GM18907 (cell line): ENCODE measurements around the gene WWOX.
A peak's percentile ranks its signal among the peaks of the same experiment; 100 is the strongest.

ENCODE experiments used
- ATAC-seq: cut with Tn5 transposase; IDR thresholded peaks from one replicate; pipeline ENCODE4 v1.9.1; 2021; ENCODE audit warnings: mild to moderate bottlenecking, moderate library complexity; ENCODE audit not compliant: unreplicated experiment

Gene WWOX

DNA sequence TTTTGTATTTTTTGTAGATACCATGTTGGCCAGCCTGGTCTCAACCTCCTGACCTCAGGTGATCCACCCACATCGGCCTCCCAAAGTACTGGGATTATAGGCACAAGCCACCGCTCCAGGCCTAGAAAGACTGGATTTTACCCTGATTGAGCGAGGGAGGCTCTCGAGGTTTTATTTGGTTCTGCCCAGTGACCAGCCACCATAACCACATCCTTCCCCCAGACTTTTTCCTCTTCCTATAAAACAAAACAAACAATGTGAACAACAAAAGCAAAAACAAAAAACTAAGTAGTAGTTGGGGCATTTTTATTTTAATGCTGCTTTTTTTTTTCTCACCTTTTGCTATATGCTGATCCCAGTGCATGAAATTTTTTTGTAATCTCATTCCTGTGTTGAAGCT lies 991.5 kb downstream of the WWOX start:
- no peak for ATAC-seq

DNA sequence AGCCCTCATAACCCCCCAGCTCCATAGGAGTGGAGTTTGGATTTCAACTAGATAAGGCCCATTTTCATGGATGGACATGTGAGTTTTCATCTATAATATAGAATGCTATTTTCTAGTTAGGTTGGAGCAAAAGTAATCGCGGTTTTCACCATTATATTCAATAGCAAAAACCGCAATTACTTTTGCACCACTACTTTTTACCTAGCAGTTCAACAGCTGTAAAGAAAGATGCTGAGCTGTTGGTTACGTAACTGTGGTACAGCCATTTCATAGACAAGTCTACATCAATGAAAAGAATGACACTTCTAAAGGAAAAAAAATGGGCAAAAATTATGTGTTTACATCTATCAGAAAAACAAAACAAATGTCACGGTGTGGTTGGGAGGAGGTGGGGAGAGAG lies 993.4 kb downstream of the WWOX start:
- no peak for ATAC-seq

DNA sequence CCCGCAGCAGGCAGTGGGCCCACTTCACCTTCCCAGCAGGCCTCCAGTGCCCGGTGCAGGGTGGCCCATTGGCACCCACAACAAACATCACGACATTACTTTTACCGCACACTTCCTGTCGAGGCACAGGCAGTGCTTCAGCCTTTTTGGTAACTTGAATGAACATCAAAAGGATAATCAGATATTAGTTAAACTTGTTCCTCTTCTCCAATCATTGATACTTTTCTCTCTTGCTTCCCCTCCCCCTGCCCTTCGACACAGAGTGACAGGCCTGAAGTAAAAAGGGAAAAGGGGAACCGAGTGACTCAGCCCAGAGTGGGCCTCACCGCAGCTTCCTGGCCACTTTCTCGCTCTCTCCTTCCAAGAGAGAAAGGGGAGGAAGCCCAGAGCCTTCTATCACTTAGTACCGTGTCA lies 994.1 kb downstream of the WWOX start:
- peak; percentile 61 for ATAC-seq

DNA sequence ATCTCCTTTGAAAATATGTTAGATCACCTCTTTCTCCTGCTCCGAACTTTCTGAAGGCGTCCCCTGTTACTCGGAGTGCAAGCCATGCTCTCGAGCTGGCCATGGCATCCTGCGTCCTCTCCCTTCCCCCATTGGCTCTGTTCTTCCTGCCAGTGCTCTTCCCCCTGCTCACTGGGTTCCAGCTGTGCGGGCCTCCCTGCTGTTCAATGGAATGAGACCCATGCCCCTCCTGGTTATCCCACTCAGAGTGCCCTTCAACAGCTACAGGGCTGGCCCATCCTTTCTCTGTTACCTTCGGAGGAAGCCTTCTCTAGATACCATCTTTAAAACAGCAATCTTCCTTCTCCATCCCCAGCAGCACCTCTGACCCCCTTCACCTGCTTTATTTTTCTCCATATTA lies 996.8 kb downstream of the WWOX start:
- ATAC-seq, result no peak

DNA sequence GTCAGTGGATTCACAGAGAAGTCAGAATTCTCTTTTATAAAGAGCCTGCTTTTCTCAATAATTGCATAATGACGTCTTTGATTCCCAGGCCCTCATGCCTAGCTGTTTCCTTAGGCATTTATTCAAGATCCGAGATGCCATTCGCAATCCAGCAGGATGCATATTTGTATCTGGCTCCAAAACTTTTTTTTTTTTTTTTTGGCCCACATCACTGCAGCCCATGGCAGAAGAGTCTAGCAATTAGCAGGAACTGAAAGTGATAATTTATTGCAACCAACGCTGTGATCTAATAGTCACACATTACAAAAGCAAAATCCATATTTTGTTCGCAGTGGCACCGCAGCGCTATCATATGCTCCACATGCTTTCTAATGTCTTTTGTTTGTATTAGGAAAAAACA lies 997.7 kb downstream of the WWOX start:
- ATAC-seq, result no peak

DNA sequence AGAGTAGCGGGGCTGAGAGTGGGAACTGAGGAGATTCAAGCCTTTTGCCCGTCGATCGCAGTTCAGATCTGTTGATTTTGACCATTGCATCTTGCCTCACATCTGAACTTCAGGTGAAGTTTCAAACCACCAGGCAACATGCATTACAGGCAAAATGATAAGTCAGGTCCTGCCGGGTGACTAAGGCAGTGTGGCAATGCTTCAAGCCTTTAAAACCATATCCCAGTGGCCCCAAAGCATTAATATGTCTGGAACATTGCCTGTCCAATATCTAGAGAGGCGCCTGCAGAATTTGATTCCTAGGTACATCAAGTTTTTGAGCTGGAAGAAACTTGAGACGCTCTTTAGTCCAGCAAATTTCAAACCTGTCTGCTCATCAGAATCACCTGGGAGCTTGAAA lies 998.3 kb downstream of the WWOX start:
- no peak for ATAC-seq

DNA sequence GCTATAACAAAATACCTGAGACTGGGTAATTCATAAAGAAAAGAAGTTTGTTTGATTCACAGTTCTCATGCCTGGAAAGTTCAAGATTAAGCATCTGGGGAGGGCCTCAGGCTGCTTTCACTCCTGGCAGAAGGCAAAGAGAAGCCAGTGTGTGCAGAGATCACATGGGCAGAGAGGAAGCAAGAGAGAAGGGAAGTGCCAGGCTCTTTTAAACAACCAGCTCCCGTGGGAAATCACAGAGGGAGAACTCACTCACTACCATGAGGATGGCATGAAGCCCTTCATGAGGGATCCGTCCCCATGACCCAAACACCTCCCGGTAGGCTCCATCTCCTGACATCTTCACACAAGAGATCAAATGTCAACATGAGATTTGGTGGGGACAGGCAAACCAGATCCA lies 999.5 kb downstream of the WWOX start:
- no peak for ATAC-seq

DNA sequence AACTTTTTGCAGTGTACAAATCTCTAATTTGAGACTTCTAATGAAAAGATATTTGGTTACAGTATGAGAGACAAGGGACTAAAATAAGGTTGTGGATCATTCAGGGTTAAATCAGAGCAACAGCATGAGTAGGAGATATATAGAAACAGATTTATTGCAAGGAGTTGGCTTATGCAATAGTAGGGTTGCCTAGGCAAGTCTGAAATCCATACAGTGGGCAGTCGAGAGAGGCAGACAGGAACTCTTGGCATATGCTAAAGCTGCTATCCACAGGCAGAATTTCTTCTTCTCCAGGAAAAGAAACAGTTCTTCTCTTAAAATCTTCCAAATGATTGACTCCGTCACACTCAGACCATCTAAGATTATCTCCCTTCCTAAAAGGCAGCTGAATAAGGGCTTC lies 1000.3 kb downstream of the WWOX start:
- ATAC-seq, result no peak

DNA sequence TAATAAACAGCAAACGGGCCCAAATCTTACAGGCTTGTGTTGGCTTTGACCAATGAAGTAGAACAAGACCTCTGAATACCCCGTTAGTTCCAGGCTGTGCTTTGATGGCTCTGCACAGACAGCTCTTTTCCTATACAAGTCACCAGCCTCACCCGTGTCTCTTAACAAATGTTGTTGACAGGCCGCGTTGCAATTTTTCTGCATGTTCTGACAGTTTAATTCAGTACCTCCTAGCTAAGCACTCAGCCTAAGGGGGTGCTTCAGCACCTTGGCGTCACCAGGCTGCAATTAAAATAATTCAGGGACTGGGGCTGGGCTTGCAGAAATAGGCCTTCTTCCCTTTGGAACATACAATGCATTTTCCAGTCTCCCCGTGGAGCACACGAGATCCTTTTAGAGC lies 1001.0 kb downstream of the WWOX start:
- ATAC-seq, result no peak

DNA sequence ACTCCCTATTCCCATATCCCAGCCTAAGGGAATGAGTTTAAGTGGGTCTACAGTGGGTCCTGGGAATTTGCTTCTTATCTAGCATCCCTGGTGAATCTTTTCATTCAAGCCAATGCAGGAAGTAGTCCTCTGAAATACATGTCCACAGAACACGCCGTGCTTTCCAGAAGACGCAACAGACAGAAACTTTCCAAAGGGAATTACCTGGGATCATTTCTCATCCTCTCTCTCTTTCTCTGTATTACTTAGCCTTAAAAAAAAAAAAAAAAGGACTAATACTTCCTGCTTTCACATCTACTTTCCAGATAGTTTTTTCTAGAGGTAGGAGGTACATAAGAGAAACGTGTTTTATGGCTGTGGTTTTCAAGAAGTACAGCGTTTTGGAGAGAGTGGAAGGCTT lies 1002.0 kb downstream of the WWOX start:
- ATAC-seq, result no peak

DNA sequence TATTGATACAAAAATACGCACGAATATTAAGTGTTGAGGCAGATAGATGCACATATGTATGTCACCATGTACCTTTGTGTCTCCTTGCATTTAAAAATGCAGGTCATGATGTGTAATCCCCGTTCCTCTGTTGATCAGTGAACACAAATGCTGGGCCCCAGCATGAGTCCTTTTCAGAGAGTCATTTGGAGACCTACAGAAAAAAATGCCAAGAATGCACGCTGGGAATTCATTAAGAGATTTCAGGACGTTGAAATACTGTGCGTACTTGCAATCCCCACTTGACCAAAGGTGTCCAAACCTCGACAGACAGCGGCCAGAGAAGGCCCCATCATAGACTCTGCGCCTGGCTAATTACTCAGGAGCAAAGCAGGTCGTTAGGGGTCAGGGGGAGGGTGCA lies 1005.1 kb downstream of the WWOX start:
- ATAC-seq, result no peak

DNA sequence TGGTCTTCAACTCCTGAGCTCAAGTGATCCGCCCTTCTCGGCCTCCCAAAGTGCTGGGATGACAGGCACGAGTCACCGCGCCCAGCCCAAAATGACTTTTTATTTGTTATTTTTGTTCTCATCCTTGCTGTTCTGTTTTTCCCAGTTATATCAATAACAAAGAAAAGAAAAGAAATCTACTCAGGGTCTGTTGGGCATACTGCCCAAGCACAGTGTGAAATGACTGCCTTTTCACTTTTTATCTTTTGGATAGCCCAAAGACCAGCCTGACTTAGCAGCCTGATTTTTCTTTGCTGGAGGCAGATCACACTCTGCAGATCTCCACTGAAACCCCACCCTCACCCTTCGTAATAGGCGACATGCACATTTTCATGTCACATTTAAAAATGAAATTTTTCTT lies 1007.8 kb downstream of the WWOX start:
- ATAC-seq, result no peak

DNA sequence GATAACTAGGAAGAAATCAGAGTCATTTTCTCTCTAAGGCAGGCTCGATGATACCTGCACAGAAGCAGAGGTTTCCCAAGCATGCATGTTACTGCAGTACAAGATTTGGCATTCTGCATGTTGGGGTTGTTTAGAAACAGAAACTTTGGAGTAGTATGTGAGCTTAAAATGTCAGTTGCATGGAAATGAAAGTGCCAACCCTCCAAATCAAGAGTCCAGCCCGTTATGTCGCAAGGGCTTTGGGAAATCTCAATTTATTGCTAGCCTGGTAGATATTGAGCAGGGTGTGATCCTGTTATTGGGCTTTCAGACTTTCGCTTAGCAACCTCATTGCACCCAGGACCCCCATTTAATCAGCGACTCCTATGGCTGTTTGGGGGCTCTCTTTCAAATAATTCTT lies 1010.3 kb downstream of the WWOX start:
- no peak for ATAC-seq

DNA sequence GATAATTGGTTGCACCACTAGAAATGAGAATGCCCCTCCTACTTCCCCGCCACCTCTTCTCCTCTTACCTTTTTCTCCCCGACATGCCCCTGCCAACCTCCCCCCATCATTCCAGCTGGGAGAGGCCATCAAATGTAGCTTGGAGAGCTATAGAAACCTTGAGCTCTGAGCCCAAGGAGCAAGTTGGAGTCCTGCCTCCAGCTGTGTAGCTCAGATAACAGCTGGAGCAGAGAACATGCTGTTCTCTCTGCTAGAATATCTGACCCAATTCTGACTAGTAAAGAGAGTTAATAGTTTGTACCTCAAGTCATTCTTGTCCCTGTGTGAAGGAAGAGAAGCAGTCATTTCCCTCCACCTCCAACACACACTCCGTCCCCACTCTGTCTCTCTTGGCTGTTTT lies 1010.8 kb downstream of the WWOX start:
- ATAC-seq, result no peak

DNA sequence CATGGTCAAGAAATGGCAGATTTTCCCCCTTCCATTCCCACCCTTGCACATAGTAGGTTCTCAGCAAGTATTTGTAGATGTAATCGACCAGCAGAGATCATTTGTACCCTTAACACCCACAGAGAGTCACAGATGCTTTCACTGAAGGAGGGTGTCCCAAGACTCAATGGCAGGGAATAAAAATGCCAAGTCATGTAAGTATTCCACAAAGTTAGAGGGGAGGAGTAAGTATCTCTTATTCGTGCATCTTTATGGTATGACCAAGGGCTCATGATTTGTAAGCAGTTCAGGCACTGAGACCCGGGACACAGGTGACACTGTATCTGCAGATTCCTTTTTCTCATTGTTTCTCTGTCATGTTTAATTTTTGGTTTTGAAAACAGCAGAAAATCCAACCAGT lies 1011.5 kb downstream of the WWOX start:
- no peak for ATAC-seq

DNA sequence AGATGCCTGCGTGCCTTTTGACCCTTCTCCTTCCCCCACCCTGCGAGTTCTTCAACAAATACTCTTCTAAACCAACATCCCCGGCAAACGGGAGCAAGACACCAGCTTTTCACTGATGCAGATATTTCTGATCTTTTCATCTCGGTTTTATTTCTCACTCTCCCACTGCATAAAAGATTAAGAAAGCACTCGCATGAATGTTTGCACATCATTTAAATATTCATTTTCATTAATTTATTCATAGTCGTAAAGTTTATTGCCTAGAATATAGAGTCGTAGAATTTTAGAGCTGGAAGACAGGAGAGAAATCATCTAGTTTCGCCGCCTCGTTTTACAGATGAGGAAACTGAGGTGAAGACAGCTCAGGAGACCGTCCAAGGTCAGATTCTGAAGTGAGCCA lies 1013.0 kb downstream of the WWOX start:
- ATAC-seq, result no peak

DNA sequence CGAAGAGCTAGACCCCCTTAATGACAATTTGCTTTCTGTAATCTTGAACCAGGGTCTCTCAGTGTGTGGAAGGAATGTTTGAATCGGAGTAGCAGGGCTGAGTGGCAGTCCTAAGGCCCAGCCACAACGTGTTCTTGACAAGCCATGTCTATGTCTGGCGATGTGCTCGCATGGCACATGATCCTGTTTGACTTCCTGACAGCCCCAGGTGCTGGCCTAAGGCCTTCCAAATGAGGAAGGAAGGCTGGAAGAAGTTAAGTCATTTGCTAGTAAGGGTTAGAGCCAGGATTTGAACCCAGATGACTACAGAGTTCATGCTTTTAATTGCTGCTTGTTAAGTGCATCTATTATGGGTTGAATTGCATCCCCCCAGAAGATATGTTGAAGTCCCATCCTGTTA lies 1014.4 kb downstream of the WWOX start:
- ATAC-seq, result no peak

DNA sequence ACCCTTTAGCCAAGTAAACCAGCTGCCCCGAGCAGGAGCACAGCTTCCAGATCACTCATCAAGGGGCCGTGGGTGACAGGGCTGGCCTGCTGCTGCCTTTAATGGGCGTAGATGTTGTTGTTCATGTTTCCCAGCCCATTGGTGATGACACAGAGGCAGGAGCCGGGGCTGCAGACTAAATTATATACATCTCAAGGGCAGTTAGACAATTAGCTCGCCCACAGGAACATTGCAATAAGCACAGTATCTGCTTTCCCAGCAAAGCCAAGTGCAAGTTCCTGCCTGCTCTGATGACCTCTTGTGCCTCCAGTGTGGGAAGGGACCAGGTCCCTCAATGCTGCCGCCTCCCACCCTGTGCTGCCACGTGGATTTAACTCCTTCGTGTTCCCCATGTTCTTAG lies 1015.3 kb downstream of the WWOX start:
- ATAC-seq, result no peak

DNA sequence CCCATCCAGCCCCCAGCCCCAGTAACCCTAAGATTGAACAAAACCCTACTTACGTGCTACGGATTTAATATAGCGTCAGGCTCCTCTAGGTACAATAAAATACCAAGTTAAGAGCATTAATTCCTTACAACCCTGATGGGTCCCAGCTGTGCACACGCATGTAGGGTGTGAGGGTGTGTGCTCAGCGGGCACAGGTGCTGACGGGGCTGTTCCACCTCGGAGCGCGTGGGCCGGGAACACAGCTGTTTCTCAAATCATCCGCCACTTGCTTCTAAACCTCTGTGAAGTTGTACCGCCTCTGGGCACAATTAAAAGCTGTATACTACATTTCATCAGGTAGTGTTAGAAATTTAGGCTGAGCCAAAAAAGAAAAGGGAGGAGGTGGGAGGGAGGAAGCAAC lies 1022.5 kb downstream of the WWOX start:
- no peak for ATAC-seq

DNA sequence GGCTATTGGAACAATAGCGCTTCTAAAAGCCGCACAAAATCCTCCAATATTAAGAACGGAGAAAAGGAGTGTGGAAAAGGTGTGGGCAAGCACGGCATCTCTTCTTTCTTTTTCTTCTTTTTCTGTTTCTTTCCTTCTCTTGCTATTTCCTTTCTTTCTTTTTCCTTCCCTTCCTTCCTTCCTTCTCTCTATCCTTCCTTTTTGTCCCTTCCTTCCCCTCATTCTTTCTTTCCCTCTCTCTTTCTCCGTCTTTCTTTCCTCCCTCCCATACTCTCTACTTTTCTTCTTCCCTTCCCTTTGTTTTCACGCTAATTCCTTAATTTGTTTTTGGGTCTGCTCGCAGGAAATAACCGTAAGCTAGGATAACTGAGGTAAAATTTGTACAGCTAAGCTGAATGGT lies 1022.9 kb downstream of the WWOX start:
- ATAC-seq, result no peak

DNA sequence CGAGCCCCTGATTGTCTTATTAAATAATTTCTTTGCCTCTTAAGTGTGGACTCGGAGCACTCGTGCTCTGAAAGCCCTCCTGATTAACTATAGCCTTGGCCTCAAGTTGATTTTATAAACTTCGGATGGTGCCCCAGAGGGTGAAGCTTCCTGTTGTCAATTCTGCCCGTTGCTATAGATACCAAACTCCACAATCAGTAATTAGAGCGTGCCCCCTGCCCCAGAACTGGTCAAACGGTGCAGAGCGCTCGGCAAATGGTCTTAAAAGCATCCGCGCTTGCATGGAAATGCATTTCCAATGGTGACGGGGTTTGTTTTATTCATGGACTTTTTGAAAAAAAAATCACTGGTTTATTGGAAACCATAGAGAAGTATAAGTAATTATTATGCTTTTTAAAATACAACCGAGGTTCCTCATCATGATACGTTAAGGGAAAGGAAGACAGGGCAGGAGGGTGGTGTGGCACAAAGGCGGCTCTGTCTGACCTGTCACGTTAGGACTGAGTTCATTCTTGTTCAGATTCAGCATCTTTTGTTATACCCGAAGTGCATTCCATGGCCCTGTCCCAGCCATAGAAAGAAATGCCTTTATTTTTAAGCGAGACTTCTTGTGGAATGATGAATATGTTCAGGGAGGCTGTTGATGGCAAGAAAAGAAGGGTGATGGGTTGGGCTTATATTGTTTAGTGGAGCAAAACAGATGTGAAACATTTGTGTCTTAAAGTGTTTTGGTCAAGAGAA lies 1024.7 kb downstream of the WWOX start:
- no peak for ATAC-seq

DNA sequence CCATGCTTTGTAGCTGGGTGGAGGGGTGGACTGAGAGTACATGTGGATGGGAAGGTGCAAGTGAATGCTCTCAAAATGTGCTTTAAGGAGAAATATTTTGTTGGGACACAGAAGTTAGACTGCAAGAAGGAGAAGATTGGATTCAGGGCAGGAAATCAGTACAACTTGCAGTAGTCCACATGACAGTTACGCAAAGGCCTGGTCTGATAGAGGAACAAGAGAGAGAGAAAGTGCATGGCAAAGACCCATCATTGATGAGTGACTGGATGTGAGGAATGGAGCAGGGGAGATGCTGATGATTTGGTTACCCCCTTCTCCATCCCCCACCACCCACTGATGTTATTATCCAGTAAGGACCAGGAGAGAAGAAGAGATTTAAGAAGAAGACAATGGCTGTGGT lies 1028.3 kb downstream of the WWOX start:
- ATAC-seq, result no peak

DNA sequence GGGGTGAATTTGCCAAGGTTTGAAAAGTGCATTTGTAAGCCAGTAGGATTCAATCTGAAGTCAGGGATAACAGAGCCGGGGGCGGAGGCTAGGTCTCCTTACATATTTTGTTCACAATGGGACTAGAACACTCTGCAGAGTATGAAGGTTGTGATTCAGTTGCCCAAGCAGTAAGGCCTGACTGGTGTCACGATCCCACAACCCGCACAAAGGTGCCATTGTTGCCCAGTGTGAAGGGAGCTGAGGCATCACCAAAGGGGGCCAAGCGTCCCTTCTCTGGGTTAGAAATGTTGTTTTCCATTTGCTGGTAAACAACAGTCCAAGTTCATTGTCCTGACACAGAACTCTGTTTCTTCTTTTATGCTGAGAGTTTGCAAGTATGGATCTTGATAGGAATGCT lies 1029.3 kb downstream of the WWOX start:
- no peak for ATAC-seq
